Measurements from ENCODE around the gene RAD51B. TPM values are rescaled to one million over a fixed set of nuclear protein-coding genes. Genes with fewer than 3 reads are reported as not detected.
A peak's percentile ranks its signal among the peaks of the same experiment; 100 is the strongest.

The RAD51B gene
- total RNA-seq, 1 donor from 2014 or later = 38.6 TPM

- Histone ChIP-seq H3K27ac (ENCODE audit: low read depth, low read length) (no peak overlapping the region), H3K9ac (ENCODE audit: low read depth in 1 of 3, low read length in 3 of 3) (no peak overlapping the region), H3K9me3 (ENCODE audit: control insufficient read depth in 3 of 3, low read length in 3 of 3) (no peaks in the 10 kb centered on the region)
These were observed 857.9 kb downstream of the RAD51B start for GRCh38 chr14:68677476-68677875.

GRCh38 chr14:68677901-68678300 is 858.3 kb downstream of the RAD51B start:
- H3K36me3 ChIP-seq (ENCODE audit: control insufficient read depth in 3 of 3, insufficient read depth in 3 of 3, low read length in 3 of 3) = no peaks in the 10 kb centered on the region
- H3K9me3 ChIP-seq (ENCODE audit: control insufficient read depth in 3 of 3, low read length in 3 of 3) = no peaks in the 10 kb centered on the region
- peaks cover 15 to 22% (median 15%) of the 10 kb centered on the region in 3 donors for H3K4me1 ChIP-seq (ENCODE audit: control insufficient read depth in 3 of 3, insufficient read depth in 3 of 3, low read length in 3 of 3)
- H3K9ac ChIP-seq (ENCODE audit: low read depth in 1 of 3, low read length in 3 of 3) = no peak overlapping the region
- no peak overlapping the region for H3K4me3 ChIP-seq (ENCODE audit: low read length in 3 of 3)
- no peaks in the 10 kb centered on the region for H3K27me3 ChIP-seq (ENCODE audit: control insufficient read depth in 3 of 3, insufficient read depth in 3 of 3, low read length in 3 of 3)
- H3K27ac ChIP-seq (ENCODE audit: low read depth, low read length) = no peak overlapping the region

More at GRCh38 chr14:68677476-68677875, 857.9 kb downstream of the RAD51B start:
- Histone ChIP-seq H3K36me3 (ENCODE audit: control insufficient read depth in 3 of 3, insufficient read depth in 3 of 3, low read length in 3 of 3) (no peaks in the 10 kb centered on the region), H3K27me3 (ENCODE audit: control insufficient read depth in 3 of 3, insufficient read depth in 3 of 3, low read length in 3 of 3) (no peaks in the 10 kb centered on the region), H3K4me3 (ENCODE audit: low read length in 3 of 3) (no peak overlapping the region), H3K4me1 (ENCODE audit: control insufficient read depth in 3 of 3, insufficient read depth in 3 of 3, low read length in 3 of 3) (peaks cover 19 to 25% (median 19%) of the 10 kb centered on the region in 3 donors)

DNA sequence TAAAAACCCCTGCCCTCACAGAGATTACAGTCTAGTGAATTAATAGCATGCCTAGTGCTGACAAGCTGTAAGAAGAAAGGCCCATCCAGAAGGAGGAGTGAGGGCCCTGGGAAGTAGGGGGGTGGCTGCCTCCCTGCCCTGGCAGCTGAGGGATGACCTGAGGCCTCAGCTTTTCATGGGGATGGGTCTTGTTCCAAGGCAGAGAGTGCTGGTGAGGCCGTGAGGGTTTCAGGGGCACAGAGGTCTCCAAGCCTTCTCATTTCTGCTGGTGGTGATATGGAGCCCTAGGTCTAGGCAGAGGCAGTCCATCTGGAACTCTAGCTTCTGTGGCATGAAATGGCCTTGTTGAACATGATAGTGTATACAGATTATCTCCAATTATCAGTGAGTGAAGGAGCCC is 858.9 kb downstream of the RAD51B start:
- no peaks in the 10 kb centered on the region for H3K27me3 ChIP-seq (ENCODE audit: control insufficient read depth in 3 of 3, insufficient read depth in 3 of 3, low read length in 3 of 3)
- H3K27ac ChIP-seq (ENCODE audit: low read depth, low read length) = no peak overlapping the region
- peaks cover 20 to 28% (median 20%) of the 10 kb centered on the region in 3 donors for H3K4me1 ChIP-seq (ENCODE audit: control insufficient read depth in 3 of 3, insufficient read depth in 3 of 3, low read length in 3 of 3)
- H3K4me3 ChIP-seq (ENCODE audit: low read length in 3 of 3) = no peak overlapping the region
- H3K9ac ChIP-seq (ENCODE audit: low read depth in 1 of 3, low read length in 3 of 3) = no peak overlapping the region
- H3K36me3 ChIP-seq (ENCODE audit: control insufficient read depth in 3 of 3, insufficient read depth in 3 of 3, low read length in 3 of 3) = no peaks in the 10 kb centered on the region
- no peaks in the 10 kb centered on the region for H3K9me3 ChIP-seq (ENCODE audit: control insufficient read depth in 3 of 3, low read length in 3 of 3)

DNA sequence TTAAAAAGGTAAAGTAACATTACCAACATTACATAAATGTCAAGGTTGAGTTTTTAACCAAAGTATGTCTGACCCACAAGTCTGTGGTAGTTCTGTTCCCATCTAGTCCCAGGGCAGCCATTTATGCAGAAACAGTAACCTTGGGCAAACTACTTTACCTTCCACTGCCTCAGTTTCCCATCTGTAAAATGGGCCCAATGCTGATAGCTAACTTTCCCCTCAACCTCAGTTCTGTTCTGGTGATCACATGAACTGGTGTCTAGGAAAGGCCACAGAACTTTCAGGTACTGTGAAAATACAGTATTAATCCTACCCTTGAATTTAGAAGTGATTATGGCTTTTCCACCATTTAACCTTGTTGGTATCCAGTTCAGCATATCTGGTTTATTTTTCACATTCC is 859.7 kb downstream of the RAD51B start:
- H3K4me1 ChIP-seq (ENCODE audit: control insufficient read depth in 3 of 3, insufficient read depth in 3 of 3, low read length in 3 of 3) = peaks cover 27 to 35% (median 28%) of the 10 kb centered on the region in 3 donors
- H3K4me3 ChIP-seq (ENCODE audit: low read length in 3 of 3) = no peak overlapping the region
- H3K9ac ChIP-seq (ENCODE audit: low read depth in 1 of 3, low read length in 3 of 3) = no peak overlapping the region
- H3K9me3 ChIP-seq (ENCODE audit: control insufficient read depth in 3 of 3, low read length in 3 of 3) = no peaks in the 10 kb centered on the region
- H3K36me3 ChIP-seq (ENCODE audit: control insufficient read depth in 3 of 3, insufficient read depth in 3 of 3, low read length in 3 of 3) = no peaks in the 10 kb centered on the region
- no peak overlapping the region for H3K27ac ChIP-seq (ENCODE audit: low read depth, low read length)
- no peaks in the 10 kb centered on the region for H3K27me3 ChIP-seq (ENCODE audit: control insufficient read depth in 3 of 3, insufficient read depth in 3 of 3, low read length in 3 of 3)

DNA sequence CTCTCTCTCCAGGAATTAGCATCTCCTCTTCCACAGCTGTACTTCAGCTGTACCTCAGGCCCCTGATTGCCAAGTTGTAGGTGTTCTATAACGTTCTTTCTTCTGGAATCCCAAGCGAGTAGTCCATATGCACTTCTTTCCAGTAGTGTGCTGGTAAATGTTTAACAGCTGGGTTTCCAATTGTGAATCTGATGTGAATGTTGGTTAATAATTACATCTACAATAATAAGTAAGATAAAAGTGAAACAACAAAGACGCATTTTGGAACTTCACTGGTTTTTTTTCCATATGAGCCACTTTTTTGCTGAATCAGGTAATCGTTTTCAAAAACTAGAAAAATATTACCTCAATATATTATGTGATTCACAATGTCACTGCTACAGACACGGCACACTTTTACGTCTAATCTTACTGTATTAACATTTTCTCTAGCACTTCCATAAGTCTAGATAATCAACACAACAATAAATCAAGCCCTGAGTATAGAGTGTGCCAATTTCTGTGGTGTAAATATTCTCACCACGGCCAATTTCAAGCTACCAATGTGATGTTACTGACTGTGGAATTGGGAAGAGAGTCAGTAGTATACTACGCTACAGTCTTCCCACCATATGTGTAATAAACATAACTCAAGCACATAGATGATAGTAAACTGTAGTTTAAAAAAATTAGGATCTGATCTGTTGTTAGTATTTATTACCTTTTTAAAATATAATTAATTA is 860.3 kb downstream of the RAD51B start:
- Histone ChIP-seq H3K9ac (ENCODE audit: low read depth in 1 of 3, low read length in 3 of 3) (no peak overlapping the region), H3K36me3 (ENCODE audit: control insufficient read depth in 3 of 3, insufficient read depth in 3 of 3, low read length in 3 of 3) (no peaks in the 10 kb centered on the region), H3K27ac (ENCODE audit: low read depth, low read length) (no peak overlapping the region), H3K4me1 (ENCODE audit: control insufficient read depth in 3 of 3, insufficient read depth in 3 of 3, low read length in 3 of 3) (peaks cover 31 to 41% (median 32%) of the 10 kb centered on the region in 3 donors), H3K4me3 (ENCODE audit: low read length in 3 of 3) (no peak overlapping the region), H3K9me3 (ENCODE audit: control insufficient read depth in 3 of 3, low read length in 3 of 3) (no peaks in the 10 kb centered on the region), H3K27me3 (ENCODE audit: control insufficient read depth in 3 of 3, insufficient read depth in 3 of 3, low read length in 3 of 3) (no peaks in the 10 kb centered on the region)

- H3K9me3 ChIP-seq (ENCODE audit: control insufficient read depth in 3 of 3, low read length in 3 of 3) = no peaks in the 10 kb centered on the region
- no peaks in the 10 kb centered on the region for H3K27me3 ChIP-seq (ENCODE audit: control insufficient read depth in 3 of 3, insufficient read depth in 3 of 3, low read length in 3 of 3)
- H3K4me3 ChIP-seq (ENCODE audit: low read length in 3 of 3) = no peak overlapping the region
- peak overlapping the region; percentile 81 for H3K27ac ChIP-seq (ENCODE audit: low read depth, low read length)
- H3K4me1 ChIP-seq (ENCODE audit: control insufficient read depth in 3 of 3, insufficient read depth in 3 of 3, low read length in 3 of 3) = peaks cover 33 to 41% (median 39%) of the 10 kb centered on the region in 3 donors
- H3K9ac ChIP-seq (ENCODE audit: low read depth in 1 of 3, low read length in 3 of 3) = no peak overlapping the region
- H3K36me3 ChIP-seq (ENCODE audit: control insufficient read depth in 3 of 3, insufficient read depth in 3 of 3, low read length in 3 of 3) = no peaks in the 10 kb centered on the region
These were observed 861.0 kb downstream of the RAD51B start for GRCh38 chr14:68680541-68681051.

GRCh38 chr14:68681256-68682011 is 861.9 kb downstream of the RAD51B start:
- Histone ChIP-seq H3K9ac (ENCODE audit: low read depth in 1 of 3, low read length in 3 of 3) (no peak overlapping the region), H3K27me3 (ENCODE audit: control insufficient read depth in 3 of 3, insufficient read depth in 3 of 3, low read length in 3 of 3) (no peaks in the 10 kb centered on the region), H3K36me3 (ENCODE audit: control insufficient read depth in 3 of 3, insufficient read depth in 3 of 3, low read length in 3 of 3) (no peaks in the 10 kb centered on the region), H3K4me1 (ENCODE audit: control insufficient read depth in 3 of 3, insufficient read depth in 3 of 3, low read length in 3 of 3) (peaks cover 34 to 45% (median 41%) of the 10 kb centered on the region in 3 donors), H3K9me3 (ENCODE audit: control insufficient read depth in 3 of 3, low read length in 3 of 3) (no peaks in the 10 kb centered on the region), H3K27ac (ENCODE audit: low read depth, low read length) (peak overlapping the region; percentile 81), H3K4me3 (ENCODE audit: low read length in 3 of 3) (no peak overlapping the region)

DNA sequence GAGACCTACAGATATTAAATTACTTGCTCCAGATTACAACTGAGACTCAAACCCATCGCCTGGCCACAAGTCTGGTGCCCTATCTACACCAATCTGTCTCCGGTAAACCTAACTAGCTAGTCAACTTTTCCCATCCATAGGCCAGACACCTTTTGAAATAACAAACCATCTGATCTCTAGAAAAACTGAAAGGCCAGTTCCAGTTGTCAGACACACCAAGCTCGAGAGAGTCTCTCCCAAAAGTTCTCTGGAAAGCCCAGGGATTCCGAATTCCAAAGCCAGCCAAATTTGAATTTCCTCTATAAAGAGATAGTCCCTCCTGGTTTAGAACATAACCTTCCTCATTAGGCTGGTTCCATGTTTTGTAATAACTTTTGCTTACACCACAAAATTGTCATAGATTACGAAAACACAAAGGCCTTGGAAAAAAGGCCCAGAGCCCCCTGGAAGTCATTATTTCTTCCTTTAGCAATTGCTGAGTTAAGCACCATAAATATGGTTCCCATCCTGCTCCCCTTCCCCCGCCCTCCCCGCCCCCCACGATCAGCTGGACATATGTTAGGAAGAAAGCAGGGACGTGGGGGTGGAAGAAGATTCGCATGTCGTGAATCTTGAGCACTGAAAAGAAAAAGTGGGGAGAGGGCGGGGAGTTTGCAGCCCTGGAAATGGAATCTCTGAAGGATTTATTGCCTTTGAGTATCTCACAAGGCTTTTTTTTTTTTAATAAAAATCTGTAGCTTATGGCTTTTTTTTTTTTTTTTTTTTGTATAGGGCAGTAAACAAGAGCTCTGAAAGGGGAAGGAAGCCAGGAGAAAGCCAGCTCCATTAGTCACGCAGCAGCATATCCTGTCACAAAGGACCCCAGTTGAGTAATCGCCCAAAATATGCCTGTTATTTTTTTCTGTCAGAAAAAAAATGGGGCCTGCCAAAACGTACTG is 862.9 kb downstream of the RAD51B start:
- Histone ChIP-seq H3K4me1 (ENCODE audit: control insufficient read depth in 3 of 3, insufficient read depth in 3 of 3, low read length in 3 of 3) (peaks cover 34 to 45% (median 41%) of the 10 kb centered on the region in 3 donors), H3K9ac (ENCODE audit: low read depth in 1 of 3, low read length in 3 of 3) (no peak overlapping the region), H3K27ac (ENCODE audit: low read depth, low read length) (peak overlapping the region; percentile 81), H3K4me3 (ENCODE audit: low read length in 3 of 3) (no peak overlapping the region), H3K36me3 (ENCODE audit: control insufficient read depth in 3 of 3, insufficient read depth in 3 of 3, low read length in 3 of 3) (no peaks in the 10 kb centered on the region), H3K27me3 (ENCODE audit: control insufficient read depth in 3 of 3, insufficient read depth in 3 of 3, low read length in 3 of 3) (no peaks in the 10 kb centered on the region), H3K9me3 (ENCODE audit: control insufficient read depth in 3 of 3, low read length in 3 of 3) (no peaks in the 10 kb centered on the region)

DNA sequence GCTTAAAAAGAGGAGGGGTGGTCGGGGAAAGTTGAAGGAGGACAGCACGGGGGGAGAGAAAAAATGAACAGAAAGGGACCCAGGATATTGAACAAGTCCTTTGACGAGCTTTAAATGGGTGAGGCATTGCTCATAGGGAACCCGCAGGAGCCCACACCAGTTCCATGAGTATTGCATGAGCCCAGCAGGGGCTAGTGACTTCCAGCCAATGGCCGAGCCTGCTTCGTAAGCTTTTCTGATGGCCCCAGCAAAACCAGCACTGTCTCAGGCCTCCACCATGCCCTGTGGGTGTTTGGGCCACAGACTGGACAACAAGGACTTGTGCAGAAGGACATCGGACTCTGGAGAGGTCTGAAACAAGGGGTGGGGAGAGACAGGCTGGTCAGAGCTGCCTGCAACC is 863.7 kb downstream of the RAD51B start:
- Histone ChIP-seq H3K9me3 (ENCODE audit: control insufficient read depth in 3 of 3, low read length in 3 of 3) (no peaks in the 10 kb centered on the region), H3K9ac (ENCODE audit: low read depth in 1 of 3, low read length in 3 of 3) (no peak overlapping the region), H3K4me1 (ENCODE audit: control insufficient read depth in 3 of 3, insufficient read depth in 3 of 3, low read length in 3 of 3) (peaks cover 34 to 45% (median 41%) of the 10 kb centered on the region in 3 donors), H3K4me3 (ENCODE audit: low read length in 3 of 3) (no peak overlapping the region), H3K27ac (ENCODE audit: low read depth, low read length) (peak overlapping the region; percentile 81), H3K36me3 (ENCODE audit: control insufficient read depth in 3 of 3, insufficient read depth in 3 of 3, low read length in 3 of 3) (no peaks in the 10 kb centered on the region), H3K27me3 (ENCODE audit: control insufficient read depth in 3 of 3, insufficient read depth in 3 of 3, low read length in 3 of 3) (no peaks in the 10 kb centered on the region)
